A549 treated with dexamethasone at 1 μM for 4 hours (cell line): ENCODE data around the gene TGFBI. TPM values are rescaled to one million over a fixed set of nuclear protein-coding genes. Genes with fewer than 3 reads are reported as not detected.

ENCODE experiments used
- total RNA-seq: library from RNA; stranded (reverse); fragments of 200-300 nt; extraction: Qiagen RNA extraction; gene quantifications from 5 replicates; pipeline ENCODE4 v1.2.3, GENCODE V29; 2022

Gene TGFBI
- 1,392 to 2,102 TPM (median 1,727 TPM) in 5 replicates for total RNA-seq

GRCh38 chr5:136028782-136029742 is at the start of gene TGFBI:
Gene TGFBI, plus strand, starts transcription at chr5:136028988. Its CDS starts 68 bp downstream, at chr5:136029056.

Other genes with a start within 250 kb of the TGFBI start
- 0.16 to 0.41 TPM (median 0.29 TPM) in 5 replicates for gene SLC25A48, start 194.3 kb upstream of the TGFBI start, total RNA-seq
- not detected in 5 replicates for gene IL9, start 133.1 kb upstream of the TGFBI start, total RNA-seq
- not detected in 5 replicates for gene LECT2, start 74.0 kb upstream of the TGFBI start, total RNA-seq
- gene SMAD5, start 103.9 kb downstream of the TGFBI start, total RNA-seq = 17.7 to 44.1 TPM (median 34.7 TPM) in 5 replicates
- gene SMIM32, start 164.2 kb downstream of the TGFBI start, total RNA-seq = not detected in 5 replicates